ENCODE data around the gene SLC49A4.

Gene SLC49A4

GRCh38 chr3:122911901-122912300 lies 117.0 kb downstream of the SLC49A4 start:
- no peak for DNase-seq

DNA sequence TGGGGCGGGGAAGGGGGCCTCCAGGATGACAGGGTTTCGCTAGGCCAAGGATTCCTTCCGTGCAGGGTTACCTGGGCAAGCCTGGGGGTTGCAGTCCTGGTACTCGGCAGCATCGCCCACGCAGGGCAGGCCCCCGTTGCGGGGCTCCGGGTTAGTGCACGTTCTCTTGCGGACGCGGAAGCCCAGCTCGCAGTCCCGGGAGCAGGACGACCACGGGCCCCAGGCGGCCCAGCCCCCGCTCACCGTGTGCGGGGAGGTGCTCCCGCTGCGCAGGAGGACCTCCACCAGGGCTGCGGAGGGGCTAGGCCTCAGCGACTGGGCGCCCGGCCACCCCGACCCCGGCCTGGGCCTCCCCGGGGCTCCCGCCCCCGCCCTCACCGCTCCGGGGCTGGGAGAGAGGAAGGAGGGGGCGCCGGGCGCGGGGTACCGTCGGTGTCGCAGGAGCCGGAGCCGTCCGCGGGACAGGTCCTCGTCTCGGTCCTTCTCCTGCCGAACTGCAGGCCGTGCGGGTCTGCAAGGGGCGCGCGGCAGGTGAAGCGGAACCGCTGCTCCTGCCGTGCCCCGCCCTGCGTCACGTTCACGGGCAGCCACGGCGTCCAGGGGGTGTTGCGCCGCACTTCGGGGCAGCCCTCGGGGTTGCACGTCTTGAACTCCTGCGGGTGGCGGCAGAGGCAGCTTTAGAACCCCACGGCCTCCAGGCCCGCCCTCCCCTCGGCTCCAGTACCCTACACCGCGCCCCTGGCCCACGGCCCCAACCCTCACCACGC lies 118.1 kb downstream of the SLC49A4 start:
- no peak for DNase-seq

DNA sequence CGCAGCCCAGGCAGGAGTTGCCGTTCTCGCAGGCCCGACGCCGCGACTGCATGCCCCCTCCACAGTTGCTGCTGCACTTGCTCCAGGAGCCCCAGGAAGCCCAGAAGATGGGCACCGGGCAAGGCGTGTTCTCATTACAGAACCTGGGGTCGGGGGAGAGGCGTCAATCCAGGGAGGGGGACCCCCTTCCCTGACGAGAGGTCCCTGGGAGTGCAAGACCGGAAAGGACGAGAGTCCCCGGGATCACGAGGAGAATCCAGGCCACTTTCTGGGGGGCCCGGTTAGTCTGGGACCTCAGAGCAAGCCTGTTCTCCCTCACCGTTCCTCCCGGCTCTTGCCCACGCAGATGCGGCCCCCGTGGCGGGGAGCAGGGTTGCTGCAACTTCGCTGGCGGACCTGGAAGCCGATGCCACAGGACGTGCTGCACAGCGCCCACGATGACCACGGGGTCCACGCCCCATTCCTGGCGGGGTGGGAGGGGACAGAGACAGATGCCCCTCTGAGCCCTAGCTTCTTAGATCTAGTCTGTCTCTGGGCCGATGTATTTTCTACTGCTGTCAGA lies 118.8 kb downstream of the SLC49A4 start:
- no peak for DNase-seq

DNA sequence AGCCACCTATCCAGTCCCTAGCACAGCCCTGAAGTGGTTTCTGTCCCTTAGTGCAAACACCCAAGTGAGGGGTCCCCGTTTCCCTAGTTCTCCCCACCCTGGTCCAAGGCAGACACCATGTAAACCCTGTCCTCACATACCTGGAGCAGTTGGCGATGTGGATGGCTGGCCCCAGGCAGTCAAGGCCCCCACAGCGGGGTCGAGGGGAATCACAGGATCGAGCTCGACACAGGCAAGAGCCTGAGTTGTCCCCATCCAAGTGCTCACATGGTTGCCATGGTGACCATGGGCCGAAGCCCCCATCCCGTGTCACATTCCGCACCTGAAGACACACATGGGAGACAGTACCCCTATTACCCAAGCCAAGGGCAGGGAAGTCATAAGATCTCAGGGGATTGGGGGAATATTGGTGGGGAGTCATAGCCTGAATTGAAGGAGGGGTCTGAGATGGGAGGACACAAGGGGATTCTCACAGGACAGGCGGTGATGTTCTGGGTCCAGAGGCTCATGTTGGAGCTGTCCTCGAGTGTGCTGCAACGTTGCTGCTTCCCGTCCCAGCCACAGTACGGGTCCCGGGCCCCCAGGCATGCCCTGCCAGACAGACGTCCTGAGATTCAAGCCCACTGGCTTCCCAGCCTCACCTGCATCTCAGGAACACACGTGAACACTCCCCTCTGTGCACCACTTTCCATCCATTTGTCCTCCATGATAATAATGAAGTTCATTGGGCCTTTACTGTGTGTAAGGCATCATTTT lies 120.6 kb downstream of the SLC49A4 start:
- DNase-seq = no peak

- no peak for DNase-seq
Measured at GRCh38 chr3:122916084-122916483, 121.2 kb downstream of the SLC49A4 start.

- no peak for DNase-seq
Measured at GRCh38 chr3:122916580-122916979, 121.7 kb downstream of the SLC49A4 start.

DNA sequence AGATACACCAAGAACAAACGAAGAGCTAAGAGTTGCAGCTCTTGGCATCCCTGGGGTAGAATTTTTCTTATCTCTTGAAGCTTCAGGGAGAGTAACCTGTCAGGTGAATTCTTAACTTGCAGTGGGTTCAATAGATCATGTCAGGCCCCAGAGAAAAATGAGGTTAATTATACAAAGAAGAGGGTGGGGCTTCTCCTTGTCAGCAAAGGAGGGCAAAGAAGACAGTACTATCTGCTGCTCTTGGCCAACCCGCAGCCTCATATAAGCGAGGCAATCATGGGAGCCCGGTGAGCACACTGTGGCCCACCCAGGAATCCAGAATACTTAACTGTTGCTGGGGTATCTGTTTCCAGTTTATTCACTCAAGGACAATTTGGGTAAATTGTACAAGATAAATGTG lies 122.5 kb downstream of the SLC49A4 start:
- no peak for DNase-seq

DNA sequence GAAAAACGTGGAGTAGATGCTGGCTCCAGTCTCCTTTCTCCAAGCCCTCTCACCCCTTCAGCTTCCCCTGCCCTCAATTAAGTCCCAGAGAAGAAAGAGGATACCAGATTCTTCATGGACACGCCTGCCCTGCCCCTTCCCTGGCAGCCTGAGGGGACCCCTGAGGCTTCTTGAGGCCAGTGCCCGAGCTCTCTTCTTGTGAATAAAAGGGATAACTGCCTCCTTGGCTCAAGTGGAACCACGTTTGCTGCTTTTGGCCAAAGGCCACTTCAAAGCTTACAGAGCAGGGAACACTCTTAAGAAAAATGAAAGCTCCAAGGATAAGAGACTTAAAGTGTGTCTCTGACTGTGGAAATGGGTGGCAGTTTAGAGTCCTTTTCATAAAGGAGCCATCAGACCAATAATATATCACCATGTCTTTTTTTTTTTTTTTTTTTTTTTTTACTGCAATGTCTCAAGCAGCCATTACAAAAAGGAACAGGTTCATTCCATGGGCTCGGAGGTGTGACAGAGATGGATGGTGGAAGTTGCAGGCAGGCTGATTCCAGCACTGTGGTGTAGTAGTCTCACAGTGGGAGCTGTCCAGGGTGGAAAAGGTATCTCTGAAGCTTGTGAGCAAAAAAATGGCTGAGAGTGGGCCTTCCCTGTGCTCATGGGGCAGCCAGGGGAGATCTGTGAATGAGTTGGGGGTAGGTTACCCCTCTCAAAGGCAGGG lies 123.9 kb downstream of the SLC49A4 start:
- no peak for DNase-seq

GRCh38 chr3:122919291-122919610 lies 124.4 kb downstream of the SLC49A4 start:
- DNase-seq = no peak

- no peak for DNase-seq
Measured at GRCh38 chr3:122920986-122921385, 126.1 kb downstream of the SLC49A4 start.

GRCh38 chr3:122921791-122922651 lies 127.2 kb downstream of the SLC49A4 start:
- DNase-seq = peak; percentile 6

DNA sequence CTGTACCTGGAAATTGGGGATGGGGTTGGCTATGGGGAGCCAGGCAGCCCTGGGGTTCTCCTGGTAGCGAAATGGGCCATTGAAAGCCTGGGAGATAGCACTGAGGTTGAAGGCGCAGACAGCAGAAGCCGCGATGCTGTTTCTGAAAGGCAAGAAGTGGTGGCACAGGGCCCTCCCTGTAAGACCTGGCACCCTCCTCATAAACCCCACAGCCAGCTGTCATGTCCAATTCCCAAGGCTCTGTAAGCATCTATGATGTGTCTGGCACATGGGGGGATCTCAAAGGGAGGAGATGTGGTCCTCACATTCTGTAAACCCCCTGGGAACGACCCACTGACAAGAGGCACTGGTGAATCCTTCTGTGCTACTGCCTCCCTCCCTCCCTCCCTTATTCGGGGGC lies 128.7 kb downstream of the SLC49A4 start:
- no peak for DNase-seq

DNA sequence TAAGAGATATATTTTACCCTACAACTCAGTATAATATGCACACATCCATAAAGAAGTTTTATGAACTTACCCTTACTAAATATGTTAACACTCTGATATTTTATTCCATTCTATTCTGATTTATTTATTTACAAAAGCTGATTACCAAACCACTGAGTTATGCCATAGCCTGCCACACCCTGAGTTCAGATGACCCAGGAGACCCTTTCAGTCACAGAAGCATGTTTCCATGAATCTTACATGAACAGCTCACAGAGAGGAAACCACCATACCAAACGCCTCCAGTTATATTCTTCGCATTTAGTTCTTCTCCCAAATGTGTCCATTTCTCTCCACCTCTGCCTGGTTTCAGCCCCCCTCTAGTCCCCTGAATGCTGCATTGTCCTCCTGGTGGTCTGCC lies 129.2 kb downstream of the SLC49A4 start:
- DNase-seq = no peak

- no peak for DNase-seq
Measured at GRCh38 chr3:122925756-122926155, 130.9 kb downstream of the SLC49A4 start.

DNA sequence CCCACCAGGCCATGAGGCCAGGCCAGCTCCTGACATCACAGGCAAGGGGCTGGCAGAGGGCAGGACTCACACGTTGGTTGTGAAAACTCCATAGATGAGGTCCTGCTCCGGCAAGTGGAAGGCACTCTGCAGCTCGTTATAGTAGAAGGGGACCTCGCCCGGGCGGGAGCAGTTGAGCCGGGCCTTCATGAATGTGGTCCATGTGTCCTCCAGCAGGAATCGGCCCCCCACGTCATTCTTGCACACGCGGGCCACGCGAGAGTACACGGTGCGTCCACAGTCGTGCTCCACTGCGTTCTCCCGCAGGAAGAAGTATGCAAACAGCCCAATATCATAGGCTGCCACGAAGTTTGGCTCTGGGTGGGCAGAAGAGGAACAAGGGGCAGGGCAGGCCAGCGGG lies 131.5 kb downstream of the SLC49A4 start:
- no peak for DNase-seq

GRCh38 chr3:122926811-122927210 lies 131.9 kb downstream of the SLC49A4 start:
- no peak for DNase-seq

DNA sequence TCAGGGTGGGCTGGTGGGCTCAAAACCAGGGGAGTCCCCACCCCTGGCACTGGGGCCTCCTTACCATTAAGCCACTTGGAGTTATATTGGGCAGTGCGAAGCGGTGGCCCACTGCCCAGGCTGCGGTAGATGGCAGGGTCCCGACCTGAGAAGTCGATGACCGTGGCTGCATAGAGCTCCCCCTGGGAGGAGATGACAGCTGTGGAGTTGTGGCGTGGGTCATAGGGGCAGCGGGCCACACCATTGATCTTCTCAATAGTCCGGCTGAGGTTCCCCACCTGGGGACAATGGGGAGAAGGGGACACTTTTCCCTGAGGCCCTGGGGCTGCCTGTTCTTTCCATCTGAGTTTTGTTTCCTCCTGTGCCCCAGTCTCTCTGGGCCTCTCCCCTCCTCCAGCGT lies 132.9 kb downstream of the SLC49A4 start:
- no peak for DNase-seq

DNA sequence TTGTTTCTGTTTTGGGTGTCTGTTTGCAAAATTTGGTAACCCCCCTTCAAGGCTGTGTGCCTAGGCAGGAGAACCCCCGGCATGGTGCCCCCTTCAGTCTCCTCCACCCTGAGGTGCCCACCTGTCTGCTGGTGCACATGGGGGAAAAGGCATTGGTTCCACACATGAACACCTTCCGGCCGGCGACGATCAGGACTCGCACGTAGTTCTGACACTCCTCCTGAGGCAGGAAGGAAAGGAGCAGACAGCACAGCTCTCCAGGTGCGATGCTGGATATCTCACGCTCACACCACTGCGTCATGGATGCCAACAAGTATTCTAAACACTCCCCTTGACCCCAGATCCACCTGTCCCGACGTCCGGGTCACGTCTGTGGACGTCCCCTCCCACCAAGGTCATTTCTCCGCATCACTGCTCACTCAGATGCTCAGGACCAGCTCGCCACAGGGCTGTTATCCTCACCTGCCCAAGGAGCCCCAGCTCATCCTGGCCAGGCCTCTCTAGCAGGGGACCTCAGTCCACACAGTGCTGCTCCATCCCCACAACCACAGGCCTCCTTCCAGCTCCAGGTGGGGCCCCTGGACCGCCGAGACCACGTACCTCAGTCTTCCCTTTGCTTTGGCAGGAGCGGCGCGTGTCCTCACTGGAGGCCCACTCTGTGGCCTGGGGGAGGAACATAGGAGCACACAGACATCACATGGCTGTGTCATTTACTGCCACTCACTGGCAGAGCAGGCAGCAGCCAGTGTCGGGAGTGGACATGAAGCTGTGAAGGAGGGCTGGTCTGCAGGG lies 133.7 kb downstream of the SLC49A4 start:
- no peak for DNase-seq

DNA sequence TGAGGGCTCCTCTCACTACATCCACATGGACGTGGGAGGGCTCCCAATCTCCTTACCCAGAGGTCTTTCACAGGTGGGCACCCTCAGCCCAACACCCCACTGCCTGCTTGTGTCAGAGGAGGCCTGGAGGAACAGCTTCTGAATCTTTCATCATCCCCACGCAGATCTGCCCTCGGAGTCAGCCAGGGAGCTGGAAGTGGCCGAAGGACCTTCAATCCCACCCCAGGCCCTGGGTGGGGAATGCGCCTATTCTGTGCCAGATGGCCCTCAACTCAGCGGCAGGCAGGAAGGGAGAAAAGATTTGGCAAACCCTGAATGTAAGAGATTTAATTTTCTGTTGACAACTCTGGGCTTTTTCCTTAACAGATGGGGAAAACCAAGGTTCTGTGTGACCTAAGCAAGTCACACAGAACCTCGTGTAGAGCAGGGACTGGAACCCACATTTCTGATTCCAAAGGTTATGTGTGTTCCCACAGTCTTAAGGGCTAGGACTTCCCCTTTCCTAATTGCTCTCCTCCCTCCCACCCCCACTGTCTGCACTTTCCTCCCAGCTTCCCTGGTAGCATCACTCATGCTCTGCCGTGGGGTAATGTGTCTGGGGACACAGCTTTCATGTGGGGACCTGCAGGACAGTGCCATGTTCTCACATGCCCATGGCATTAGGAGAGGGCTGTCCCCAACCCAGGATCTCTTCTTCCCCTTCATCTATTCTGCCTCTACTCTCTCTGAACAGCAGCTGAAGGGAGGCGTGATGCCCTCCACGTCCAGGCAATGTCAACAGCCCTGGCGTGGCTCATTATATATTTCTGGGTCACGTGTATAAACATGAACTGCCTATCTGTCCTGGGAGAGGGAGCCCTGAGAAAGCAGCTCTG lies 134.6 kb downstream of the SLC49A4 start:
- DNase-seq = no peak

DNA sequence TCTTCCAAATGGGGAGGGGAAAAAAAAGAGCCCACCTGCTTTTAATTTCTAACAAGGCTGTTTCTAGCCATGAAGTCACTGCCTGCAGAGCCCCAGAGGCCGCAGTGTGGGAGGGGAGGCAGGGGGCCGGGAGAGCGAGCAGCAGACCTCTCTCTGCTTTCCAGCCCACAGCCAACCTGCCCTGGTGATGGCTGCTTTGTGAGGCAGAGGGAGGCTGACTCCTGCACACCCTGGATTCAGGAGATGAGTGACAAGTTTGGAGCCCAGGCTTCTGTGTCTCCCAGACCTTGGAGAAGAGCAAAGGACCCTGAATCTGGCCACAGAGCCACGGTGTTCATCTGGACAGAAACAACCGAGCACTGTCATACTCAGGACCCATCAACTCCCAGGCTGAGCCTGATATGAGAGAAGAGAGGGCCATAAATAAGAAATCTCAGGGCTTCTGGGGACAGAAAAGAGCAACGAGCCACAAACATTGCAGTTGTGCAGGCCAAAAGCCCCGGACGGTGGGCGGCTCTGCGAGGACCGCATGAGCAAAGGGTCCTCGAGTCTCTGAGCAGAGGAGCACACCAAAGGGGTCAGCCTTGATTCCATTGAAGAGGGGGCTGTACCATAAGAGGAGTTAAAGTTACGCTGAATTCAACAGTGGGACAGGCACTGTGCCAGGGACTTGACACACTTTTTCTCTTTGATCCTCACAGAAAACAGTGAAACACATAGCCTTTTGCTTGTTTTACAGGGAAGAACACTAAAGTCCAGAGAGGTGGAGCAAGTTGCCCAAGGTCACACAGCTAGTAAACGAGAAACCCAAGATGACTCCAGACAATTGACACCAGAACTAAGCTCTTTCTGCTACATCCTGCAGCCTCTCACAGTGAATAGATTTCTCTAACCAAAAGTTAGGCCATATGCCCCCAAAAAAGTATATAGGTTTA lies 135.5 kb downstream of the SLC49A4 start:
- no peak for DNase-seq

Measured in CD4-positive, alpha-beta T cell treated with Interleukin-10 for 1 hour (primary cell).